Natural killer cell (primary cell): ENCODE results near the gene RPL37A. TPM values are rescaled to one million over a fixed set of nuclear protein-coding genes. Genes with fewer than 3 reads are reported as not detected.

Source experiments
- ATAC-seq, 3 donors: fragments of 150-1000 bp in 2 of 3; fragments of 200-7000 bp in 1 of 3; cut with Tn5 transposase; 1 replicate in 1 of 3; 2 replicates in 2 of 3; pipeline ENCODE4 v1.10.0; 2021; ENCODE audit warnings: mild to moderate bottlenecking in 2 of 3, moderate library complexity in 2 of 3
- DNase-seq, 2 donors: peaks; one replicate each; pipeline versions ENCODE4 v3.0.0 to v3.0.0-alpha.2; 2013 to 2021; ENCODE audit warnings: mixed read lengths in 1 of 2
- H3K27ac ChIP-seq: one replicate; pipeline ENCODE4 v1.5.1; 2013; ENCODE audit warnings: mild to moderate bottlenecking, low read length
- H3K27me3 ChIP-seq: one replicate; pipeline ENCODE4 v1.6.1; 2013; ENCODE audit warnings: low read length; ENCODE audit not compliant: control insufficient read depth, insufficient read depth
- H3K36me3 ChIP-seq: one replicate; pipeline ENCODE4 v1.6.1; 2013; ENCODE audit warnings: low read length; ENCODE audit not compliant: control insufficient read depth, insufficient read depth
- H3K4me1 ChIP-seq: one replicate; pipeline ENCODE4 v1.6.1; 2013; ENCODE audit warnings: low read length; ENCODE audit not compliant: control insufficient read depth, insufficient read depth
- H3K4me3 ChIP-seq: one replicate; pipeline ENCODE4 v1.5.1; 2013; ENCODE audit warnings: low read length
- H3K9me3 ChIP-seq: one replicate; pipeline ENCODE4 v1.6.1; 2013; ENCODE audit warnings: low read length; ENCODE audit not compliant: control insufficient read depth, insufficient read depth
- H3K27ac Mint-ChIP-seq, 2 donors: one replicate each; pipeline ENCODE4 v1.8.0; 2022; ENCODE audit warnings: mild to moderate bottlenecking in 2 of 2, mixed read lengths in 2 of 2, moderate library complexity in 1 of 2
- H3K27me3 Mint-ChIP-seq, 2 donors: one replicate each; pipeline ENCODE4 v1.8.0; 2022; ENCODE audit warnings: low read depth in 2 of 2, mixed read lengths in 2 of 2
- H3K36me3 Mint-ChIP-seq: one replicate; pipeline ENCODE4 v1.8.0; 2022; ENCODE audit warnings: mixed read lengths
- H3K4me1 Mint-ChIP-seq, 2 donors: one replicate each; pipeline ENCODE4 v1.8.0; 2022; ENCODE audit warnings: mixed read lengths in 2 of 2
- H3K4me3 Mint-ChIP-seq: one replicate; pipeline ENCODE4 v1.8.0; 2022; ENCODE audit warnings: mild to moderate bottlenecking, moderate library complexity, mixed read lengths
- H3K9me3 Mint-ChIP-seq, 2 donors: one replicate each; pipeline ENCODE4 v1.8.0; 2022; ENCODE audit warnings: mixed read lengths in 2 of 2
- CTCF ChIP-seq: fragments of 200-600 bp; IDR thresholded peaks from one replicate; pipeline ENCODE4 v1.8.0; 2022; ENCODE audit warnings: antibody characterized with exemption
- WGBS: methylation state at CpG from one replicate; pipeline ENCODE4 v1.1.7; 2013; ENCODE audit warnings: missing lambda C conversion rate; ENCODE audit not compliant: insufficient coverage; 5-methylcytosine and 5-hydroxymethylcytosine counted together
- intact Hi-C: fragments of 100-400 bp; cut with micrococcal nuclease; formaldehyde crosslinking; loops from one replicate; pipeline ENCODE4 v1.14.2; 2022
- total RNA-seq, 4 donors: library from RNA; stranded (reverse); fragments of 120-200 nt in 1 of 4; gene quantifications; one replicate each; pipeline versions ENCODE4 v1.2.3 to v1.2.4, GENCODE V29; 2013 to 2022

RPL37A gene
- total RNA-seq, 3 donors from 2014 or later (not counting 1 experiment from before 2014, with no cell fraction given) = 1,429 to 1,793 (median 1,744) TPM

GRCh38 chr2:216485237-216485636, 13.4 kb upstream of the RPL37A start:
- H3K36me3 ChIP-seq = peaks cover 5% of the 10 kb centered on the region
- DNase-seq = no peak
- no peak overlapping the region for H3K27ac Mint-ChIP-seq
- no peak overlapping the region for H3K4me3 ChIP-seq
- no peaks in the 10 kb centered on the region for H3K27me3 Mint-ChIP-seq
- H3K9me3 ChIP-seq = no peaks in the 10 kb centered on the region
- intact Hi-C loops = no loop called here
- no peaks in the 10 kb centered on the region for H3K9me3 Mint-ChIP-seq
- H3K4me1 ChIP-seq = peaks cover 3% of the 10 kb centered on the region
- no peaks in the 10 kb centered on the region for H3K27me3 ChIP-seq
- H3K4me3 Mint-ChIP-seq = no peak overlapping the region
- H3K4me1 Mint-ChIP-seq = no peaks in the 10 kb centered on the region
- H3K36me3 Mint-ChIP-seq = peaks cover 12% of the 10 kb centered on the region
- ATAC-seq = no peak
- WGBS = 93% methylated on average over 3 of the region's 3 CpGs
- H3K27ac ChIP-seq = no peak overlapping the region
- no peak for TF ChIP-seq CTCF

- 67% methylated on average over 5 of the region's 5 CpGs for WGBS
- Histone ChIP-seq H3K4me3 (no peak overlapping the region), H3K9me3 (no peaks in the 10 kb centered on the region), H3K27ac (no peak overlapping the region), H3K4me1 (peaks cover 3% of the 10 kb centered on the region), H3K27me3 (no peaks in the 10 kb centered on the region), H3K36me3 (peaks cover 4% of the 10 kb centered on the region)
- no peak for DNase-seq
- intact Hi-C loops = no loop called here
- no peaks in the 10 kb centered on the region for H3K4me1 Mint-ChIP-seq
- H3K27ac Mint-ChIP-seq = no peak overlapping the region
- no peak overlapping the region for H3K4me3 Mint-ChIP-seq
- no peak for TF ChIP-seq CTCF
- no peak for ATAC-seq
- H3K36me3 Mint-ChIP-seq = peaks cover 12% of the 10 kb centered on the region
- no peaks in the 10 kb centered on the region for H3K9me3 Mint-ChIP-seq
- H3K27me3 Mint-ChIP-seq = no peaks in the 10 kb centered on the region
These were observed 12.9 kb upstream of the RPL37A start for GRCh38 chr2:216485745-216486144.

- intact Hi-C loops = no loop called here
- Mint-ChIP-seq H3K9me3 (no peaks in the 10 kb centered on the region), H3K4me1 (no peaks in the 10 kb centered on the region), H3K27ac (no peak overlapping the region), H3K4me3 (no peak overlapping the region), H3K27me3 (no peaks in the 10 kb centered on the region), H3K36me3 (peaks cover 12% of the 10 kb centered on the region)
- H3K4me3 ChIP-seq = no peak overlapping the region
- no peak for DNase-seq
- peaks cover 3% of the 10 kb centered on the region for H3K36me3 ChIP-seq
- H3K9me3 ChIP-seq = no peaks in the 10 kb centered on the region
- ATAC-seq = no peak
- H3K4me1 ChIP-seq = peaks cover 3% of the 10 kb centered on the region
- 97% methylated on average over 7 of the region's 7 CpGs for WGBS
- no peaks in the 10 kb centered on the region for H3K27me3 ChIP-seq
- no peak overlapping the region for H3K27ac ChIP-seq
- TF ChIP-seq CTCF = no peak
These were observed 12.4 kb upstream of the RPL37A start for GRCh38 chr2:216486271-216486670.

GRCh38 chr2:216486708-216487107, 11.9 kb upstream of the RPL37A start:
- H3K4me1 Mint-ChIP-seq = no peaks in the 10 kb centered on the region
- H3K9me3 Mint-ChIP-seq = no peaks in the 10 kb centered on the region
- no peak for ATAC-seq
- DNase-seq = no peak
- H3K27ac ChIP-seq = no peak overlapping the region
- no peaks in the 10 kb centered on the region for H3K27me3 ChIP-seq
- intact Hi-C loops = no loop called here
- peaks cover 12% of the 10 kb centered on the region for H3K36me3 Mint-ChIP-seq
- peaks cover 3% of the 10 kb centered on the region for H3K36me3 ChIP-seq
- TF ChIP-seq CTCF = no peak
- no peak overlapping the region for H3K27ac Mint-ChIP-seq
- no peak overlapping the region for H3K4me3 Mint-ChIP-seq
- no peaks in the 10 kb centered on the region for H3K9me3 ChIP-seq
- H3K4me3 ChIP-seq = no peak overlapping the region
- 49% methylated on average over 4 of the region's 4 CpGs for WGBS
- H3K4me1 ChIP-seq = peaks cover 3% of the 10 kb centered on the region
- H3K27me3 Mint-ChIP-seq = no peaks in the 10 kb centered on the region
